SK-N-SH (cell line): Measurements from ENCODE around the gene SEMA3A.

Experiments used
- EP300 ChIP-seq, 2 experiments: IDR thresholded peaks; 2 replicates each; pipeline versions ENCODE4 v1.4.0 to v1.6.1; 2012; ENCODE audit warnings: borderline replicate concordance in 1 of 2, low read depth in 1 of 2, low read length in 1 of 2
- EZH2phosphoT487 ChIP-seq: fragments of 200-600 bp; sonication (generic); IDR thresholded peaks from 2 replicates; pipeline ENCODE4 v1.6.1; 2017; ENCODE audit warnings: low read depth, mixed run types, mild to moderate bottlenecking, antibody characterized with exemption, moderate library complexity, borderline replicate concordance
- GABPA ChIP-seq: IDR thresholded peaks from 2 replicates; pipeline ENCODE4 v1.4.0; 2012; ENCODE audit warnings: low read depth, mild to moderate bottlenecking
- POLR2AphosphoS5 ChIP-seq: IDR thresholded peaks from 2 replicates; pipeline ENCODE4 v1.6.1; 2012; ENCODE audit warnings: low read depth, low read length
- RAD21 ChIP-seq: IDR thresholded peaks from 2 replicates; pipeline ENCODE4 v1.6.1; 2012; ENCODE audit warnings: mild to moderate bottlenecking, low read length
- SIN3A ChIP-seq: IDR thresholded peaks from 2 replicates; pipeline ENCODE4 v1.6.1; 2012; ENCODE audit warnings: low read depth, mild to moderate bottlenecking, low read length, moderate library complexity, borderline replicate concordance
- SMC3 ChIP-seq: IDR thresholded peaks from 2 replicates; pipeline ENCODE4 v1.6.1; 2012; ENCODE audit warnings: low read depth, low read length, improper control_type of control experiment
- TAF1 ChIP-seq: IDR thresholded peaks from 2 replicates; pipeline ENCODE4 v1.6.1; 2012; ENCODE audit warnings: low read depth, mild to moderate bottlenecking, low read length, moderate library complexity, borderline replicate concordance
- TF ChIP-seq, protein P1 (sequence below): fragments of 200-600 bp; sonication (generic); IDR thresholded peaks from 2 replicates; pipeline ENCODE4 v1.6.1; 2017; ENCODE audit warnings: antibody characterized with exemption, mild to moderate bottlenecking, moderate library complexity
- TF ChIP-seq, protein P2 (sequence below): fragments of 150-350 bp; IDR thresholded peaks from 2 replicates; pipeline ENCODE4 v1.6.1; 2017; ENCODE audit warnings: antibody characterized with exemption, low read length, low read depth, borderline replicate concordance
- TF ChIP-seq, protein P3 (sequence below): IDR thresholded peaks from 2 replicates; pipeline ENCODE4 v1.4.0; 2012; ENCODE audit warnings: low read depth, borderline replicate concordance
- TF ChIP-seq, protein P4 (sequence below): fragments of 150-350 bp; IDR thresholded peaks from 2 replicates; pipeline ENCODE4 v1.6.1; 2016; ENCODE audit warnings: mild to moderate bottlenecking, low read depth, low read length

DNA sequence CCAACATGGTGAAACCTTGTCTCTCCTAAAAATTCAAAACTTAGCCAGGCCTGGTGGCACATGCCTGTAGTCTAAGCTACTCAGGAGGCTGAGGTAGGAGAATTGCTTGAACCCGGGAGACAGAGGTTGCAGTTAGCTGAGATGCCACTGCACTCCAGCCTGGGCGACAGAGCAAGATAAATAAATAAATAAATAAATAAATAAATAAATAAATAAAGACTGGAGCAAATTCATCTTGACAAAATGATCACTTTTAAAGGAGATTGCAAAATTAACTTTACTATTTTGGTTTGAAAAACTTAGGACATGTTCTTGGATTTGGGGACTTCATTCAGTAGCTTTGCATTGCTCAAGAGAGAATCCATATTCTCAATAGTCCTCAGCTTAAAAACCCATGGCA is 137.0 kb downstream of the SEMA3A start:
- TF ChIP-seq EZH2phosphoT487 (no peak), EP300 (IDR thresholded peaks at IDR 0.05; ENCODE audit: borderline replicate concordance in 1 of 2, low read depth in 1 of 2, low read length in 1 of 2) (no peak), SIN3A (no peak), POLR2AphosphoS5 (no peak), RAD21 (no peak), TAF1 (no peak), SMC3 (no peak), GABPA (no peak)
- TF ChIP-seq, protein P1, sequence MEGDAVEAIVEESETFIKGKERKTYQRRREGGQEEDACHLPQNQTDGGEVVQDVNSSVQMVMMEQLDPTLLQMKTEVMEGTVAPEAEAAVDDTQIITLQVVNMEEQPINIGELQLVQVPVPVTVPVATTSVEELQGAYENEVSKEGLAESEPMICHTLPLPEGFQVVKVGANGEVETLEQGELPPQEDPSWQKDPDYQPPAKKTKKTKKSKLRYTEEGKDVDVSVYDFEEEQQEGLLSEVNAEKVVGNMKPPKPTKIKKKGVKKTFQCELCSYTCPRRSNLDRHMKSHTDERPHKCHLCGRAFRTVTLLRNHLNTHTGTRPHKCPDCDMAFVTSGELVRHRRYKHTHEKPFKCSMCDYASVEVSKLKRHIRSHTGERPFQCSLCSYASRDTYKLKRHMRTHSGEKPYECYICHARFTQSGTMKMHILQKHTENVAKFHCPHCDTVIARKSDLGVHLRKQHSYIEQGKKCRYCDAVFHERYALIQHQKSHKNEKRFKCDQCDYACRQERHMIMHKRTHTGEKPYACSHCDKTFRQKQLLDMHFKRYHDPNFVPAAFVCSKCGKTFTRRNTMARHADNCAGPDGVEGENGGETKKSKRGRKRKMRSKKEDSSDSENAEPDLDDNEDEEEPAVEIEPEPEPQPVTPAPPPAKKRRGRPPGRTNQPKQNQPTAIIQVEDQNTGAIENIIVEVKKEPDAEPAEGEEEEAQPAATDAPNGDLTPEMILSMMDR: no peak
- TF ChIP-seq, protein P2, sequence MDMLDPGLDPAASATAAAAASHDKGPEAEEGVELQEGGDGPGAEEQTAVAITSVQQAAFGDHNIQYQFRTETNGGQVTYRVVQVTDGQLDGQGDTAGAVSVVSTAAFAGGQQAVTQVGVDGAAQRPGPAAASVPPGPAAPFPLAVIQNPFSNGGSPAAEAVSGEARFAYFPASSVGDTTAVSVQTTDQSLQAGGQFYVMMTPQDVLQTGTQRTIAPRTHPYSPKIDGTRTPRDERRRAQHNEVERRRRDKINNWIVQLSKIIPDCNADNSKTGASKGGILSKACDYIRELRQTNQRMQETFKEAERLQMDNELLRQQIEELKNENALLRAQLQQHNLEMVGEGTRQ: no peak
- TF ChIP-seq, protein P3, sequence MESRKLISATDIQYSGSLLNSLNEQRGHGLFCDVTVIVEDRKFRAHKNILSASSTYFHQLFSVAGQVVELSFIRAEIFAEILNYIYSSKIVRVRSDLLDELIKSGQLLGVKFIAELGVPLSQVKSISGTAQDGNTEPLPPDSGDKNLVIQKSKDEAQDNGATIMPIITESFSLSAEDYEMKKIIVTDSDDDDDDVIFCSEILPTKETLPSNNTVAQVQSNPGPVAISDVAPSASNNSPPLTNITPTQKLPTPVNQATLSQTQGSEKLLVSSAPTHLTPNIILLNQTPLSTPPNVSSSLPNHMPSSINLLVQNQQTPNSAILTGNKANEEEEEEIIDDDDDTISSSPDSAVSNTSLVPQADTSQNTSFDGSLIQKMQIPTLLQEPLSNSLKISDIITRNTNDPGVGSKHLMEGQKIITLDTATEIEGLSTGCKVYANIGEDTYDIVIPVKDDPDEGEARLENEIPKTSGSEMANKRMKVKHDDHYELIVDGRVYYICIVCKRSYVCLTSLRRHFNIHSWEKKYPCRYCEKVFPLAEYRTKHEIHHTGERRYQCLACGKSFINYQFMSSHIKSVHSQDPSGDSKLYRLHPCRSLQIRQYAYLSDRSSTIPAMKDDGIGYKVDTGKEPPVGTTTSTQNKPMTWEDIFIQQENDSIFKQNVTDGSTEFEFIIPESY: no peak
- TF ChIP-seq, protein P4, sequence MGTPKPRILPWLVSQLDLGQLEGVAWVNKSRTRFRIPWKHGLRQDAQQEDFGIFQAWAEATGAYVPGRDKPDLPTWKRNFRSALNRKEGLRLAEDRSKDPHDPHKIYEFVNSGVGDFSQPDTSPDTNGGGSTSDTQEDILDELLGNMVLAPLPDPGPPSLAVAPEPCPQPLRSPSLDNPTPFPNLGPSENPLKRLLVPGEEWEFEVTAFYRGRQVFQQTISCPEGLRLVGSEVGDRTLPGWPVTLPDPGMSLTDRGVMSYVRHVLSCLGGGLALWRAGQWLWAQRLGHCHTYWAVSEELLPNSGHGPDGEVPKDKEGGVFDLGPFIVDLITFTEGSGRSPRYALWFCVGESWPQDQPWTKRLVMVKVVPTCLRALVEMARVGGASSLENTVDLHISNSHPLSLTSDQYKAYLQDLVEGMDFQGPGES: no peak
